Hepatocyte (in vitro differentiated cells): ENCODE measurements around the gene CLDN6. TPM values are rescaled to one million over a fixed set of nuclear protein-coding genes. Genes with fewer than 3 reads are reported as not detected.

Experiments
- DNase-seq: peaks from one replicate; pipeline ENCODE4 v3.0.0-alpha.2; 2016; ENCODE audit warnings: low spot score
- H2AFZ ChIP-seq: fragments of 200-600 bp; sonication (generic); 2 replicates; pipeline ENCODE4 v1.6.0; 2016; ENCODE audit warnings: antibody characterized with exemption, mild to moderate bottlenecking
- H3K27ac ChIP-seq: fragments of 200-600 bp; sonication (generic); 2 replicates; pipeline ENCODE4 v1.5.1; 2016; ENCODE audit warnings: mild to moderate bottlenecking
- H3K27me3 ChIP-seq: fragments of 200-600 bp; sonication (generic); 2 replicates; pipeline ENCODE4 v1.6.1; 2016
- H3K36me3 ChIP-seq: fragments of 200-600 bp; sonication (generic); replicated peaks from 2 replicates; pipeline ENCODE4 v1.5.1; 2016; ENCODE audit warnings: low read depth; ENCODE audit not compliant: insufficient read depth
- H3K4me1 ChIP-seq: fragments of 200-600 bp; sonication (generic); 2 replicates; pipeline ENCODE4 v1.5.1; 2016; ENCODE audit warnings: mild to moderate bottlenecking, moderate library complexity; ENCODE audit not compliant: insufficient read depth
- H3K4me2 ChIP-seq: fragments of 200-600 bp; sonication (generic); 2 replicates; pipeline ENCODE4 v1.6.0; 2016
- H3K4me3 ChIP-seq: fragments of 200-600 bp; sonication (generic); 2 replicates; pipeline ENCODE4 v1.5.1; 2016; ENCODE audit warnings: mild to moderate bottlenecking
- H3K79me2 ChIP-seq: fragments of 200-600 bp; sonication (generic); 2 replicates; pipeline ENCODE4 v1.6.0; 2017; ENCODE audit warnings: mild to moderate bottlenecking
- H3K9me2 ChIP-seq: fragments of 200-600 bp; sonication (generic); replicated peaks from 2 replicates; pipeline ENCODE4 v1.6.0; 2017; ENCODE audit warnings: mild to moderate bottlenecking; ENCODE audit not compliant: insufficient read depth
- H3K9me3 ChIP-seq: fragments of 200-600 bp; sonication (generic); 2 replicates; pipeline ENCODE4 v1.5.1; 2016; ENCODE audit warnings: low read depth, mild to moderate bottlenecking
- H4K20me1 ChIP-seq: fragments of 200-600 bp; sonication (generic); 2 replicates; pipeline ENCODE4 v1.6.0; 2016; ENCODE audit warnings: mild to moderate bottlenecking; ENCODE audit not compliant: insufficient read depth, poor library complexity, severe bottlenecking
- EZH2 ChIP-seq: fragments of 200-600 bp; sonication (generic); IDR thresholded peaks from 2 replicates; pipeline ENCODE4 v1.6.1; 2016; ENCODE audit warnings: antibody characterized with exemption, mild to moderate bottlenecking, borderline replicate concordance
- EZH2phosphoT487 ChIP-seq: fragments of 200-600 bp; sonication (generic); IDR thresholded peaks from one replicate; pipeline ENCODE4 v1.6.1; 2018; ENCODE audit warnings: antibody characterized with exemption, mild to moderate bottlenecking, low read depth, moderate library complexity; ENCODE audit not compliant: unreplicated experiment, severe bottlenecking
- WGBS: methylation state at CpG from one replicate; pipeline ENCODE4 v1.1.6; 2016; ENCODE audit warnings: low lambda C conversion rate; ENCODE audit errors: missing lambda C conversion rate; 5-methylcytosine and 5-hydroxymethylcytosine counted together
- polyA plus RNA-seq: library from polyadenylated mRNA; unstranded; fragments of >200 nt; fragmentation: Nextera tagmentation; extraction: Ambion mirVana; gene quantifications from 2 replicates; pipeline ENCODE4 v1.2.1, GENCODE V29; 2016
- total RNA-seq: library from RNA; depleted of rRNA; stranded (reverse); fragments of >200 nt; gene quantifications from 2 replicates; pipeline ENCODE4 v1.2.3, GENCODE V29; 2014
- TF ChIP-seq, protein P1 (sequence below): fragments of 200-600 bp; sonication (generic); IDR thresholded peaks from 2 replicates; pipeline ENCODE4 v1.5.1; 2016; ENCODE audit warnings: antibody characterized with exemption, mild to moderate bottlenecking; ENCODE audit not compliant: poor library complexity

CLDN6 gene
- total and polyA plus RNA-seq, 2 experiments from 2014 or later: 258 to 568 TPM

DNA sequence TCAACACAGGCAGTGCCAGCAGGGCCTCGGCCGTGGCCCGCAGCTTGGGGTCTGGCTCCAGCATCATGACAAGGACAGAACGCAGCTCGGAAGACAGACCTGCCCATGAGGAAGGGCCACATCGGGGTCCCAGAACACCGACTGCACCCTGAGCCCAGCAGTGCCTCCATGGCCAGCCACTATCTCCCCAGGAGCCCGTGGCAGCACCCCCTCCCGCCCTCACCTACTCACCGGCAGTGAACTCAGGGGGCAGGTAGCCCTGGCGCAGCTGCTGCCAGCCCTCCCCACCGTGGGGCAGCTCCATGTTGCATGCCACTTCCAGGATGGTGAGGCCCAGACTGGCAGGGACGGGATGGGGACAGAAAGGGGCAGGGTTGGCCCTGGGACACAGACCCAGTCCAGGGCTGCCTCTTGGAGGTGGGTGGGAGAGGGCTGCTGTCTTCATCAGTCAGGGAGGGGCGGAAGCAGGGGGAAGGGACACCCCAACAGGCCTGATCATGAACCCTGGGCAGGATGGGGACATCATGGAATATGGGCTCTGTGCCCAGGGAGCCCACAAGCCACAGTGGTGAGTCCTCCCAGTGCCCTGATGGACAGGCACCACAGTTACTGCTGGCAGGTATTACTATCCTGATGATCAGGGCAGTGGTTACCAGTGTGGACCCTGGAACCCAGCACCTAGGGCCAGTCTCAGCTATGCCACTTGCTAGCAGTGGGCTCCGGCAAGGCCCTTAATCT lies 43.5 kb downstream of the CLDN6 start:
- WGBS: 94% methylated on average over 12 of the region's 15 CpGs
- H3K9me3 ChIP-seq: no peaks in the 10 kb centered on the region
- H2AFZ ChIP-seq: no peak overlapping the region

DNA sequence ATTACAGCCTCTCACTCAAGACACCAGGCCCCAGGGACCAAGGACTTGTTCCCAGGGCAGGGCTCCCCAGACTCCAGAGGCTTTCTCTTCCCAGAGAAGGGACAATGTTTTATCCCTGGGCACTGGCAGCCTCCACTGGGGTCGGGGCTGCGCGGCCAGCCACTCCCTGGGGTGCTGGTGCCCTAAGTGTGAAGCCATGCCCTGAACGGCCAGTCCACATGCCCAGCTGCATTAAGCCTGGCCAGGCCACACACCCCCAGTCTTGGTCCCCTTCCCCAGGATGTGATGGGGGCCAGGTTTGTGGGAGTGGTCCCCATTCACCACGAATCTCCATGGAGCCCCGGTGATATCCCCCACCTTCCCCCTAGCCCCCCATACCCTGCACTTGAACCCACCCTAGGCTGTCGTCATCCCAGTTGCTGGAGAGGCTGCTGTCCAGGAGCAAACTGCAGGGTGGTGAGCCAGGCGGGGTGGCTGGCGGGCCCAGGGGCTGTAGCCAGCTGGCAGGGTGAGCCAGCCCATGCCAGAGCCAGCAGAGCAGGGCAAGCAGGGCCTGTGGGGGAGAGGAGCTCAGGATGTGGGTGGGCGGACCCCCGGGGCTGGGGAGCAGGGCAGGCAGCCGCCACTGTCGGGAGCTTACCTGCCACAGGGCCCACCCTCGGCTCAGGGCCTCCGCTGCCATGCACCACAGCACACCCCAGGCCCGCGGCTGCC lies 44.2 kb downstream of the CLDN6 start:
- DNase-seq: no peak
- Histone ChIP-seq H3K36me3 (no peaks in the 10 kb centered on the region), H3K27me3 (no peaks in the 10 kb centered on the region), H4K20me1 (no peaks in the 10 kb centered on the region), H3K4me3 (no peak overlapping the region), H2AFZ (no peak overlapping the region), H3K27ac (no peak overlapping the region), H3K79me2 (no peaks in the 10 kb centered on the region), H3K4me1 (peaks cover 3% of the 10 kb centered on the region), H3K9me2 (no peaks in the 10 kb centered on the region), H3K4me2 (no peak overlapping the region), H3K9me3 (no peaks in the 10 kb centered on the region)
- 90% methylated on average over 12 of the region's 17 CpGs for WGBS
- no peak for TF ChIP-seq EZH2phosphoT487
- TF ChIP-seq, protein P1, sequence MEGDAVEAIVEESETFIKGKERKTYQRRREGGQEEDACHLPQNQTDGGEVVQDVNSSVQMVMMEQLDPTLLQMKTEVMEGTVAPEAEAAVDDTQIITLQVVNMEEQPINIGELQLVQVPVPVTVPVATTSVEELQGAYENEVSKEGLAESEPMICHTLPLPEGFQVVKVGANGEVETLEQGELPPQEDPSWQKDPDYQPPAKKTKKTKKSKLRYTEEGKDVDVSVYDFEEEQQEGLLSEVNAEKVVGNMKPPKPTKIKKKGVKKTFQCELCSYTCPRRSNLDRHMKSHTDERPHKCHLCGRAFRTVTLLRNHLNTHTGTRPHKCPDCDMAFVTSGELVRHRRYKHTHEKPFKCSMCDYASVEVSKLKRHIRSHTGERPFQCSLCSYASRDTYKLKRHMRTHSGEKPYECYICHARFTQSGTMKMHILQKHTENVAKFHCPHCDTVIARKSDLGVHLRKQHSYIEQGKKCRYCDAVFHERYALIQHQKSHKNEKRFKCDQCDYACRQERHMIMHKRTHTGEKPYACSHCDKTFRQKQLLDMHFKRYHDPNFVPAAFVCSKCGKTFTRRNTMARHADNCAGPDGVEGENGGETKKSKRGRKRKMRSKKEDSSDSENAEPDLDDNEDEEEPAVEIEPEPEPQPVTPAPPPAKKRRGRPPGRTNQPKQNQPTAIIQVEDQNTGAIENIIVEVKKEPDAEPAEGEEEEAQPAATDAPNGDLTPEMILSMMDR: no peak
- TF ChIP-seq EZH2: no peak

More for the DNA sequence above, 43.5 kb downstream of the CLDN6 start:
- H3K27ac ChIP-seq: no peak overlapping the region
- H4K20me1 ChIP-seq: no peaks in the 10 kb centered on the region
- H3K9me2 ChIP-seq: no peaks in the 10 kb centered on the region
- TF ChIP-seq, protein P1: no peak
- TF ChIP-seq EZH2: no peak
- H3K4me1 ChIP-seq: peaks cover 3% of the 10 kb centered on the region
- H3K79me2 ChIP-seq: no peaks in the 10 kb centered on the region
- no peaks in the 10 kb centered on the region for H3K36me3 ChIP-seq
- DNase-seq: no peak
- no peak overlapping the region for H3K4me3 ChIP-seq
- no peaks in the 10 kb centered on the region for H3K27me3 ChIP-seq
- H3K4me2 ChIP-seq: no peak overlapping the region

- 78% methylated on average over 5 of the region's 5 CpGs for WGBS
- no peak overlapping the region for H3K4me2 ChIP-seq
- no peaks in the 10 kb centered on the region for H3K36me3 ChIP-seq
- peaks cover 3% of the 10 kb centered on the region for H3K4me1 ChIP-seq
- H4K20me1 ChIP-seq: no peaks in the 10 kb centered on the region
- H3K4me3 ChIP-seq: no peak overlapping the region
- no peak overlapping the region for H3K27ac ChIP-seq
- no peaks in the 10 kb centered on the region for H3K9me3 ChIP-seq
- H3K9me2 ChIP-seq: no peaks in the 10 kb centered on the region
- DNase-seq: no peak
- H3K79me2 ChIP-seq: no peaks in the 10 kb centered on the region
- H3K27me3 ChIP-seq: no peaks in the 10 kb centered on the region
- no peak overlapping the region for H2AFZ ChIP-seq
- no peak for TF ChIP-seq EZH2
- TF ChIP-seq, protein P1: no peak
These were observed 44.9 kb downstream of the CLDN6 start for GRCh38 chr16:2973093-2973492.
